ENCODE data around the gene GALNT16.

DNA sequence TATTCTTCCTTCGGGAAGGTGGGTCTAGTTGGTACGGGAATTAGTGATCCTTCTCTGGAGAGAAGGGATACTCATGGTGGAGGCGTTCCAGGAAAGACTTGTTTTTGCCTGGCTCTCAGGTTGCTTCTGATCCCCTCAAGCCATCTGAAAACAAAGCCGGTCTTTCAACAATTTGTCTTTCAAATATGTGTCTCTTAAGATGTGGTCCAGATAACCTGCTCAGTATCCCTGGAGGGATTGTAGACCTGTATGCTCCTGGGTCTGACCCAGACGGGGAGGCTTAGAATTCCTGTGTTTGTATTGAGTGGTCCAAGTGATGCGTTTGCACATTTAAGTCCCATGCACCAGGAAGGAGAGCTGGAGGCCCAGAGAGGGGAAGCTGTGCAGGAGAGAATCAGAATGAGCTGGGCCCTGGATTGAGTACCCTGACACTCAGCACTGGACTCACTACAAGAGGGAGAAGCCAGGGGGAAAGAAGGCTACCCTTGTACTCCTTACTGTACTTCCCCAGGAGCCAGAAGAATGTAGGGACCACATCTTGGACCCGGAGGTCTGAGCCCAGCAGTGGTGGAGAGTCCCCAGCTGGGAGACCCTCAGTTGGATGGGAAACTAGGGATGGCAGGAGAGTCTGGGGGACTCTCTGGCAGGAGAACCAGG lies 97.7 kb downstream of the GALNT16 start:
- TF ChIP-seq, protein P1, sequence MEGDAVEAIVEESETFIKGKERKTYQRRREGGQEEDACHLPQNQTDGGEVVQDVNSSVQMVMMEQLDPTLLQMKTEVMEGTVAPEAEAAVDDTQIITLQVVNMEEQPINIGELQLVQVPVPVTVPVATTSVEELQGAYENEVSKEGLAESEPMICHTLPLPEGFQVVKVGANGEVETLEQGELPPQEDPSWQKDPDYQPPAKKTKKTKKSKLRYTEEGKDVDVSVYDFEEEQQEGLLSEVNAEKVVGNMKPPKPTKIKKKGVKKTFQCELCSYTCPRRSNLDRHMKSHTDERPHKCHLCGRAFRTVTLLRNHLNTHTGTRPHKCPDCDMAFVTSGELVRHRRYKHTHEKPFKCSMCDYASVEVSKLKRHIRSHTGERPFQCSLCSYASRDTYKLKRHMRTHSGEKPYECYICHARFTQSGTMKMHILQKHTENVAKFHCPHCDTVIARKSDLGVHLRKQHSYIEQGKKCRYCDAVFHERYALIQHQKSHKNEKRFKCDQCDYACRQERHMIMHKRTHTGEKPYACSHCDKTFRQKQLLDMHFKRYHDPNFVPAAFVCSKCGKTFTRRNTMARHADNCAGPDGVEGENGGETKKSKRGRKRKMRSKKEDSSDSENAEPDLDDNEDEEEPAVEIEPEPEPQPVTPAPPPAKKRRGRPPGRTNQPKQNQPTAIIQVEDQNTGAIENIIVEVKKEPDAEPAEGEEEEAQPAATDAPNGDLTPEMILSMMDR (conservative IDR thresholded peaks at IDR 0.05; ENCODE audit: low read length) = no peak
- no peak for TF ChIP-seq EZH2phosphoT487 (IDR thresholded peaks at IDR 0.05; ENCODE audit: borderline replicate concordance)

Data from Loucy (cell line).